Panc1 (cell line): ENCODE data around the gene PPP3R1. TPM values are rescaled to one million over a fixed set of nuclear protein-coding genes. Genes with fewer than 3 reads are reported as not detected.

Experiments
- ATAC-seq: fragments of 200-7000 bp; cut with Tn5 transposase; 2 replicates; pipeline ENCODE4 v1.9.1; 2020; ENCODE audit warnings: mild to moderate bottlenecking, moderate library complexity
- BruUV-seq: library from RNA; stranded (reverse); fragments of 400-500 nt; replicated peaks from 2 replicates; lab custom pipeline; 2021; lab: Mats Ljungman, UMichigan
- CTCF ChIA-PET: fragments of 300-600 bp; sonication (Branson Sonifier 250); formaldehyde crosslinking; loops from one replicate; lab custom pipeline; 2022; ENCODE audit warnings: antibody characterized with exemption; lab: Charles Lee
- POLR2A ChIA-PET: fragments of 300-600 bp; sonication (Branson Sonifier 250); formaldehyde crosslinking; loops from one replicate; lab custom pipeline; 2022; ENCODE audit warnings: antibody characterized with exemption; lab: Charles Lee
- DNase-seq: peaks from one replicate; pipeline ENCODE4 v3.0.0-alpha.2; 2010; ENCODE audit warnings: low read depth, low spot score
- H3K27ac ChIP-seq: 2 replicates; pipeline ENCODE4 v1.5.1; 2011; ENCODE audit warnings: mild to moderate bottlenecking, low read length, inconsistent platforms
- H3K27me3 ChIP-seq: fragments of 200-500 bp; sonication (Bioruptor generic); 2 replicates; pipeline ENCODE4 v1.6.0; 2014; ENCODE audit warnings: low read length, inconsistent platforms; ENCODE audit not compliant: control insufficient read depth, insufficient read depth
- H3K36me3 ChIP-seq: fragments of 200-500 bp; sonication (Bioruptor generic); 2 replicates; pipeline ENCODE4 v1.5.1; 2014; ENCODE audit warnings: inconsistent platforms, mild to moderate bottlenecking, low read length, moderate library complexity; ENCODE audit not compliant: control insufficient read depth, insufficient read depth
- H3K4me1 ChIP-seq: 2 replicates; pipeline ENCODE4 v1.5.1; 2011; ENCODE audit warnings: inconsistent platforms, mild to moderate bottlenecking, low read length, moderate library complexity; ENCODE audit not compliant: control insufficient read depth, insufficient read depth
- H3K4me3 ChIP-seq, 2 experiments: 2 replicates each; pipeline ENCODE4 v1.5.1; 2011 to 2012; ENCODE audit warnings: low read depth in 2 of 2, low read length in 2 of 2, mild to moderate bottlenecking in 2 of 2, inconsistent platforms in 1 of 2, moderate library complexity in 1 of 2
- H3K9me3 ChIP-seq: fragments of 200-500 bp; sonication (Bioruptor generic); 2 replicates; pipeline ENCODE4 v1.5.1; 2014; ENCODE audit warnings: low read depth, mild to moderate bottlenecking, inconsistent platforms, low read length, moderate library complexity; ENCODE audit not compliant: control insufficient read depth, insufficient read depth
- CTCF ChIP-seq: fragments of 450-650 bp; IDR thresholded peaks from 2 replicates; pipeline ENCODE4 v1.5.1; 2017; ENCODE audit warnings: mild to moderate bottlenecking
- POLR2AphosphoS5 ChIP-seq: IDR thresholded peaks from 2 replicates; pipeline ENCODE4 v1.6.1; 2012; ENCODE audit warnings: mild to moderate bottlenecking, low read depth, low read length, moderate library complexity
- REST ChIP-seq, 2 experiments: IDR thresholded peaks; 2 replicates each; pipeline ENCODE4 v1.6.1; 2011 to 2012; ENCODE audit warnings: low read depth in 2 of 2, control low read depth in 1 of 2, low read length in 1 of 2, mild to moderate bottlenecking in 1 of 2, moderate library complexity in 1 of 2; ENCODE audit not compliant: insufficient read depth in 1 of 2
- SIN3A ChIP-seq: IDR thresholded peaks from 2 replicates; pipeline ENCODE4 v1.6.1; 2012; ENCODE audit warnings: low read depth, mild to moderate bottlenecking, low read length, moderate library complexity, borderline replicate concordance; ENCODE audit not compliant: insufficient read depth
- TCF7L2 ChIP-seq: IDR thresholded peaks from 2 replicates; pipeline ENCODE4 v1.6.1; 2011; ENCODE audit warnings: mild to moderate bottlenecking, low read depth, low read length, inconsistent platforms
- in situ Hi-C: cut with HindIII; loops from 2 replicates; pipeline ENCODE4 v1.10.0; 2016; ENCODE audit warnings: low sequenced_read_pairs, low pct_unique_long_range_greater_than_20kb
- intact Hi-C: fragments of 100-400 bp; cut with micrococcal nuclease; formaldehyde crosslinking; loops from one replicate; pipeline ENCODE4 v1.10.0; 2022; ENCODE audit not compliant: unreplicated experiment
- total RNA-seq: library from RNA; stranded (reverse); gene quantifications from one replicate; pipeline ENCODE4 v1.2.1, GENCODE V29; 2021; ENCODE audit not compliant: unreplicated experiment

The PPP3R1 gene
- total RNA-seq, 1 experiment from 2014 or later: 77.9 TPM

GRCh38 chr2:68238955-68239822 is 13.1 kb downstream of the PPP3R1 start:
- TF ChIP-seq REST (IDR thresholded peaks at IDR 0.05; ENCODE audit: insufficient read depth in 1 of 2, low read depth in 2 of 2, low read length in 1 of 2) (no peak), POLR2AphosphoS5 (no peak), CTCF (no peak), TCF7L2 (no peak)
- in situ Hi-C loops: no loop called here
- ChIA-PET CTCF (no interaction called here), POLR2A (no interaction called here)
- DNase-seq (no peak), ATAC-seq (no peak)
- H3K36me3 ChIP-seq: no peaks in the 10 kb centered on the region
- H3K9me3 ChIP-seq: no peaks in the 10 kb centered on the region
- BruUV-seq: no TSS peak
- H3K27ac ChIP-seq: no peak overlapping the region
- intact Hi-C loops: loop anchor here (5.0 kb wide), 1 partner anchor 47 kb away; no protein-coding TSS in a partner anchor
- H3K4me3 ChIP-seq: no peak overlapping the region
- peaks cover 29% of the 10 kb centered on the region for H3K4me1 ChIP-seq
- H3K27me3 ChIP-seq: no peaks in the 10 kb centered on the region

- CTCF ChIA-PET: no interaction called here
- ATAC-seq: no peak
- DNase-seq: no peak
- in situ Hi-C loops (no loop called here), intact Hi-C loops (loop anchor here (5.0 kb wide), 1 partner anchor 46 kb away; no protein-coding TSS in a partner anchor)
- Histone ChIP-seq H3K9me3 (no peaks in the 10 kb centered on the region), H3K36me3 (no peaks in the 10 kb centered on the region), H3K4me3 (no peak overlapping the region), H3K27ac (peak overlapping the region; percentile 34; the same call in 1 of the 2 replicates), H3K4me1 (peaks cover 27% of the 10 kb centered on the region), H3K27me3 (no peaks in the 10 kb centered on the region)
- no TSS peak for BruUV-seq
- no peak for TF ChIP-seq REST (IDR thresholded peaks at IDR 0.05; ENCODE audit: insufficient read depth in 1 of 2, low read depth in 2 of 2, low read length in 1 of 2)
- no peak for TF ChIP-seq SIN3A
- TF ChIP-seq TCF7L2: no peak
- no peak for TF ChIP-seq POLR2AphosphoS5
- TF ChIP-seq CTCF: no peak
- POLR2A ChIA-PET: no interaction called here
These were observed 14.3 kb downstream of the PPP3R1 start for GRCh38 chr2:68237976-68238580.
